Hypothalamus (tissue), 51 donors: ENCODE measurements around the gene LST1.

Experiments used
- DNase-seq, 51 donors: peaks; one replicate each; lab custom pipeline; 2025; lab: John Stamatoyannopoulos, UW

LST1 gene

GRCh38 chr6:31586008-31586407 lies at the start of gene LST1:
LST1 (plus strand) TSS chr6:31586277; CDS start chr6:31587300, 1,023 bp downstream.
- peak in 4 of 51 donors; percentile 9 to 30 (median 21) for DNase-seq

- DNase-seq = no peak
Observed at GRCh38 chr6:31538805-31539400, 47.2 kb upstream of the LST1 start.

- DNase-seq = no peak
Observed at GRCh38 chr6:31540640-31541039, 45.4 kb upstream of the LST1 start.

- DNase-seq = peak in 7 of 51 donors; percentile 12 to 69 (median 31)
Observed at GRCh38 chr6:31541059-31541657, 44.9 kb upstream of the LST1 start.

- DNase-seq = peak in 50 of 51 donors; percentile 72 to 98 (median 92)
Observed at GRCh38 chr6:31541658-31542521, 44.2 kb upstream of the LST1 start, which contains the start of gene DDX39B. DDX39B (minus strand) TSS chr6:31542003; CDS start chr6:31540532, 1,471 bp downstream.

- no peak for DNase-seq
Observed at GRCh38 chr6:31543639-31544038, 42.4 kb upstream of the LST1 start.

- DNase-seq = no peak
Observed at GRCh38 chr6:31544676-31545075, 41.4 kb upstream of the LST1 start.

- DNase-seq = no peak
Observed at GRCh38 chr6:31545291-31545690, 40.8 kb upstream of the LST1 start.

- peak in 50 of 51 donors; percentile 22 to 94 (median 84) for DNase-seq
Observed at GRCh38 chr6:31546339-31546957, 39.6 kb upstream of the LST1 start, which contains the start of gene ATP6V1G2. ATP6V1G2 (minus strand) TSS chr6:31546608; CDS start chr6:31546559, 49 bp downstream.

GRCh38 chr6:31546958-31547726 lies 38.9 kb upstream of the LST1 start, which contains the start of gene NFKBIL1:
NFKBIL1 (plus strand) TSS chr6:31547608; CDS start chr6:31547695, 87 bp downstream.
- peak in 50 of 51 donors; percentile 56 to 98 (median 92) for DNase-seq

GRCh38 chr6:31547727-31548543 lies 38.1 kb upstream of the LST1 start:
- peak in 4 of 51 donors; percentile 1 to 10 (median 4) for DNase-seq

- DNase-seq = no peak
Observed at GRCh38 chr6:31548544-31548873, 37.6 kb upstream of the LST1 start.

- peak in 16 of 51 donors; percentile 7 to 41 (median 16) for DNase-seq
Observed at GRCh38 chr6:31551371-31551770, 34.7 kb upstream of the LST1 start.

GRCh38 chr6:31556307-31556706 lies 29.8 kb upstream of the LST1 start:
- DNase-seq = no peak

GRCh38 chr6:31557443-31558317 lies 28.4 kb upstream of the LST1 start:
- DNase-seq = no peak

GRCh38 chr6:31558318-31558625 lies 27.8 kb upstream of the LST1 start:
- no peak for DNase-seq

- DNase-seq = peak in 14 of 51 donors; percentile 5 to 49 (median 20)
Observed at GRCh38 chr6:31558631-31559500, 27.2 kb upstream of the LST1 start.
